HEK293 (cell line): ENCODE measurements around the gene SPP2.

Experiments used
- CTCF ChIA-PET: fragments of 350-600 bp; formaldehyde crosslinking; extraction: SDS; loops from one replicate; lab custom pipeline; 2021; ENCODE audit warnings: antibody characterized with exemption; lab: Yijun Ruan, JAX
- POLR2A ChIA-PET: fragments of 300-600 bp; formaldehyde crosslinking; extraction: SDS; loops from one replicate; lab custom pipeline; 2020; ENCODE audit warnings: antibody characterized with exemption, inconsistent platforms; lab: Yijun Ruan, JAX
- H3K27ac ChIP-seq: fragments of 200-500 bp; sonication (Bioruptor generic); 2 replicates; pipeline ENCODE4 v1.5.1; 2014; ENCODE audit warnings: low read depth, low read length, control low read depth, inconsistent platforms; ENCODE audit errors: extremely low read depth
- H3K36me3 ChIP-seq, 2 experiments: fragments of 200-500 bp in 1 of 2; sonication (Bioruptor generic) in 1 of 2; 1 replicate in 1 of 2; 2 replicates in 1 of 2; pipeline ENCODE4 v1.5.1; 2014 to 2017; ENCODE audit warnings: inconsistent platforms in 2 of 2, low read length in 2 of 2; ENCODE audit not compliant: control insufficient read depth in 2 of 2, insufficient read depth in 1 of 2
- H3K4me1 ChIP-seq: fragments of 200-500 bp; sonication (Bioruptor generic); 2 replicates; pipeline ENCODE4 v1.5.1; 2014; ENCODE audit warnings: mild to moderate bottlenecking, low read length, inconsistent platforms; ENCODE audit not compliant: control insufficient read depth, insufficient read depth
- H3K4me3 ChIP-seq: 2 replicates; pipeline ENCODE4 v1.5.1; 2011; ENCODE audit warnings: low read depth, mild to moderate bottlenecking, control low read depth, low read length, moderate library complexity
- H3K9me3 ChIP-seq: fragments of 200-500 bp; sonication (Bioruptor generic); 2 replicates; pipeline ENCODE4 v1.5.1; 2014; ENCODE audit warnings: low read depth, low read length, inconsistent platforms; ENCODE audit not compliant: control insufficient read depth, insufficient read depth
- IKZF3 ChIP-seq: fragments of 450-650 bp; IDR thresholded peaks from 2 replicates; pipeline ENCODE4 v1.5.0; 2018; ENCODE audit warnings: missing biosample characterization, mild to moderate bottlenecking, missing genetic modification characterization, moderate library complexity
- KLF16 ChIP-seq: fragments of 450-650 bp; formaldehyde crosslinking; IDR thresholded peaks from 2 replicates; pipeline ENCODE4 v1.5.1; 2017; ENCODE audit warnings: missing biosample characterization, missing genetic modification characterization
- MZF1 ChIP-seq: fragments of 450-650 bp; formaldehyde crosslinking; IDR thresholded peaks from 2 replicates; pipeline ENCODE4 v1.5.1; 2017; ENCODE audit warnings: missing biosample characterization, missing genetic modification characterization, borderline replicate concordance
- SETDB1 ChIP-seq: IDR thresholded peaks from one replicate; pipeline ENCODE4 v1.6.1; 2017; ENCODE audit warnings: mild to moderate bottlenecking, low read length, moderate library complexity, mixed read lengths; ENCODE audit not compliant: insufficient read length
- ZFHX2 ChIP-seq: fragments of 450-650 bp; formaldehyde crosslinking; conservative IDR thresholded peaks from 2 replicates; pipeline ENCODE4 v1.5.1; 2016; ENCODE audit warnings: missing biosample characterization, missing genetic modification characterization
- ZIC2 ChIP-seq: fragments of 450-650 bp; formaldehyde crosslinking; IDR thresholded peaks from 2 replicates; pipeline ENCODE4 v1.5.1; 2016; ENCODE audit warnings: missing biosample characterization, missing genetic modification characterization
- ZNF133 ChIP-seq: fragments of 450-650 bp; formaldehyde crosslinking; IDR thresholded peaks from 2 replicates; pipeline ENCODE4 v1.5.1; 2016; ENCODE audit warnings: missing biosample characterization, missing genetic modification characterization
- ZNF202 ChIP-seq: fragments of 450-650 bp; formaldehyde crosslinking; IDR thresholded peaks from 2 replicates; pipeline ENCODE4 v1.5.1; 2016; ENCODE audit warnings: missing biosample characterization, missing genetic modification characterization, borderline replicate concordance
- ZNF266 ChIP-seq: fragments of 450-650 bp; formaldehyde crosslinking; IDR thresholded peaks from 2 replicates; pipeline ENCODE4 v1.5.1; 2016; ENCODE audit warnings: missing biosample characterization, missing genetic modification characterization, low read depth
- ZNF302 ChIP-seq: fragments of 450-650 bp; formaldehyde crosslinking; IDR thresholded peaks from 2 replicates; pipeline ENCODE4 v1.5.1; 2016; ENCODE audit warnings: missing biosample characterization, missing genetic modification characterization, low read depth
- ZNF350 ChIP-seq: fragments of 450-650 bp; formaldehyde crosslinking; IDR thresholded peaks from 2 replicates; pipeline ENCODE4 v1.5.0; 2017; ENCODE audit warnings: missing biosample characterization, mild to moderate bottlenecking, missing genetic modification characterization
- ZNF404 ChIP-seq: fragments of 450-650 bp; formaldehyde crosslinking; IDR thresholded peaks from 2 replicates; pipeline ENCODE4 v1.5.1; 2017; ENCODE audit warnings: missing biosample characterization, missing genetic modification characterization
- ZNF549 ChIP-seq: fragments of 450-650 bp; IDR thresholded peaks from 2 replicates; pipeline ENCODE4 v1.5.1; 2018; ENCODE audit warnings: missing biosample characterization, missing genetic modification characterization, mild to moderate bottlenecking, inconsistent platforms, moderate library complexity
- ZNF76 ChIP-seq: fragments of 450-650 bp; formaldehyde crosslinking; IDR thresholded peaks from 2 replicates; pipeline ENCODE4; 2016; ENCODE audit warnings: low read depth, missing biosample characterization, missing genetic modification characterization, borderline replicate concordance
- ZNF830 ChIP-seq: fragments of 450-650 bp; IDR thresholded peaks from 2 replicates; pipeline ENCODE4 v1.5.0; 2018; ENCODE audit warnings: missing biosample characterization, missing genetic modification characterization, low read depth, mild to moderate bottlenecking, moderate library complexity
- TF ChIP-seq, protein P1 (sequence below): fragments of 450-650 bp; formaldehyde crosslinking; IDR thresholded peaks from 2 replicates; pipeline ENCODE4 v1.5.1; 2016; ENCODE audit warnings: missing biosample characterization, missing genetic modification characterization
- TF ChIP-seq, protein P2 (sequence below): fragments of 450-650 bp; formaldehyde crosslinking; IDR thresholded peaks from 2 replicates; pipeline ENCODE4; 2016; ENCODE audit warnings: missing biosample characterization, missing genetic modification characterization
- TF ChIP-seq, protein P3 (sequence below): fragments of 450-650 bp; formaldehyde crosslinking; IDR thresholded peaks from 2 replicates; pipeline ENCODE4 v1.5.1; 2017; ENCODE audit warnings: missing biosample characterization, missing genetic modification characterization
- TF ChIP-seq, protein P4 (sequence below): fragments of 450-650 bp; formaldehyde crosslinking; IDR thresholded peaks from 2 replicates; pipeline ENCODE4 v1.5.1; 2017; ENCODE audit warnings: missing biosample characterization, missing genetic modification characterization

The SPP2 gene

DNA sequence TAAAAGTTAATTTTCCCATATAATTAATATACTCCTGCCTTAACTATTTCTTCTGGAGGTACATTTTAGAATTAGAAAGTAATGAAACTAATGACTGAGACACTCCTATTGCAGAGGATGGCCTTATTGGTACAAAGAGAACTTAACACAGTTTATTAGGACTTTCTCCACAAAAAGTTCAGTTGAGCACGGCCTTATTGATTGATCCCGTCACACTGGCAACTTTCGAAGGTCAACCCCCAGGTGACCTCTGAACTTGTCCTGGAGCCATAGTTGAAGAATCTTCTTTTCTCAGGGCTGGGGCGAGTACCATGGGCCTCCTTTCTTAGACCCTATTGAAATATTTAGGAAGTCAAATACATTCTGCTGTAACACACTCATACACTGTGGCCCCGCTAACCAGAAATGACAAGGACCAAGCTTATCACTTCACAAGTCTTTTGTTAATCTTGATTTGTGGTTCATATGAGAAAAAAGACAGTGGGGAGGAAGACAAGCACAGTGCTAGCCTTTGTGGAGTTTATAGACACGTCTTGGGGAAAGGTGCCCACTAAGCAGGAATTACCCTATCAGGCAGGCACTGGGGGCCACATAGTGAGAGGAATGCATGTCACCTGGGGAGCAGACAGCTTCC, 11.2 kb downstream of the SPP2 start:
- H3K36me3 ChIP-seq: no peaks in the 10 kb centered on the region
- CTCF ChIA-PET: interaction anchor here (0.7 kb wide), 1 partner anchor 207 kb away, joined by 4 read pairs; no protein-coding TSS in a partner anchor
- H3K9me3 ChIP-seq: no peaks in the 10 kb centered on the region
- no peak overlapping the region for H3K27ac ChIP-seq
- no peak overlapping the region for H3K4me3 ChIP-seq
- TF ChIP-seq, protein P1, sequence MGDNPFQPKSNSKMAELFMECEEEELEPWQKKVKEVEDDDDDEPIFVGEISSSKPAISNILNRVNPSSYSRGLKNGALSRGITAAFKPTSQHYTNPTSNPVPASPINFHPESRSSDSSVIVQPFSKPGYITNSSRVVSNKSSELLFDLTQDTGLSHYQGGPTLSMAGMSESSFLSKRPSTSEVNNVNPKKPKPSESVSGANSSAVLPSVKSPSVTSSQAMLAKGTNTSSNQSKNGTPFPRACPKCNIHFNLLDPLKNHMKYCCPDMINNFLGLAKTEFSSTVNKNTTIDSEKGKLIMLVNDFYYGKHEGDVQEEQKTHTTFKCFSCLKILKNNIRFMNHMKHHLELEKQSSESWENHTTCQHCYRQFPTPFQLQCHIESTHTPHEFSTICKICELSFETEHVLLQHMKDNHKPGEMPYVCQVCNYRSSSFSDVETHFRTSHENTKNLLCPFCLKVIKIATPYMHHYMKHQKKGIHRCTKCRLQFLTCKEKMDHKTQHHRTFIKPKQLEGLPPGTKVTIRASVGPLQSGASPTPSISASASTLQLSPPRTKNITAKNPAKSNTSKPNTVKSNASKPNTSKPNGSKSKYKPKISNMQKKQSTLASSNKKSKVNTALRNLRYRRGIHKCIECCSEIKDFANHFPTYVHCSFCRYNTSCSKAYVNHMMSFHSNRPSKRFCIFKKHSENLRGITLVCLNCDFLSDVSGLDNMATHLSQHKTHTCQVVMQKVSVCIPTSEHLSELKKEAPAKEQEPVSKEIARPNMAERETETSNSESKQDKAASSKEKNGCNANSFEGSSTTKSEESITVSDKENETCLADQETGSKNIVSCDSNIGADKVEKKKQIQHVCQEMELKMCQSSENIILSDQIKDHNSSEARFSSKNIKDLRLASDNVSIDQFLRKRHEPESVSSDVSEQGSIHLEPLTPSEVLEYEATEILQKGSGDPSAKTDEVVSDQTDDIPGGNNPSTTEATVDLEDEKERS (tag by site-specific recombination): no peak
- TF ChIP-seq ZNF830 (tag by site-specific recombination) (no peak), ZNF549 (tag by site-specific recombination) (no peak)
- POLR2A ChIA-PET: no interaction called here
- no peaks in the 10 kb centered on the region for H3K4me1 ChIP-seq

DNA sequence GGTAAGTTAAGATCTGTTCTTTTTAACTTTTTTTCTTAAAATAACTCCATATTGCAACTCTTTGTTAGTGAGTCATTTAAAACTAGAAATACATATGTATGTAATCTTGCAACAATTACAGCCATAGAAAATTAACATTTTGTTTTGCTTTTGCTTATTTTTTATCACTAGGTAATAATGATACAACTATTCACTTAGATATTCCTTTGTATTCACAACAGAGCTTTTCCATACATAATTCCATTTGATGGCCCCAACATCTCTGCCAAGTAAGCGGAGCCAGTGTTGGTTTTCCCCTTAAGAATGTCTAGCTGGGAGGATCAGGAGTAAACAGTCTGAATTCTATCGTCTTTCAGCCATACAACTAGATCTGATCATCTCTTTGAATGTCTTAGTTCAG, 16.1 kb downstream of the SPP2 start:
- CTCF ChIA-PET: no interaction called here
- TF ChIP-seq ZNF404 (tag by site-specific recombination): no peak
- no peak for TF ChIP-seq ZNF302 (tag by site-specific recombination)
- TF ChIP-seq IKZF3: no peak
- TF ChIP-seq, protein P2, sequence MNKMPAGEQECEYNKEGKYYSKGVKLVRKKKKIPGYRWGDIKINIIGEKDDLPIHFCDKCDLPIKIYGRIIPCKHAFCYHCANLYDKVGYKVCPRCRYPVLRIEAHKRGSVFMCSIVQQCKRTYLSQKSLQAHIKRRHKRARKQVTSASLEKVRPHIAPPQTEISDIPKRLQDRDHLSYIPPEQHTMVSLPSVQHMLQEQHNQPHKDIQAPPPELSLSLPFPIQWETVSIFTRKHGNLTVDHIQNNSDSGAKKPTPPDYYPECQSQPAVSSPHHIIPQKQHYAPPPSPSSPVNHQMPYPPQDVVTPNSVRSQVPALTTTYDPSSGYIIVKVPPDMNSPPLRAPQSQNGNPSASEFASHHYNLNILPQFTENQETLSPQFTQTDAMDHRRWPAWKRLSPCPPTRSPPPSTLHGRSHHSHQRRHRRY (tag by site-specific recombination): no peak
- TF ChIP-seq ZIC2 (tag by site-specific recombination): no peak
- TF ChIP-seq ZNF133: no peak
- TF ChIP-seq SETDB1: no peak
- TF ChIP-seq ZFHX2 (tag by site-specific recombination): no peak
- no peak for TF ChIP-seq ZNF350
- no peak for TF ChIP-seq KLF16 (tag by site-specific recombination)
- TF ChIP-seq ZNF202 (tag by site-specific recombination): no peak
- no peak for TF ChIP-seq ZNF266 (tag by site-specific recombination)
- TF ChIP-seq MZF1 (tag by site-specific recombination): no peak
- no peak for TF ChIP-seq ZNF76 (tag by site-specific recombination)
- TF ChIP-seq ZNF549 (tag by site-specific recombination): no peak
- TF ChIP-seq, protein P3, sequence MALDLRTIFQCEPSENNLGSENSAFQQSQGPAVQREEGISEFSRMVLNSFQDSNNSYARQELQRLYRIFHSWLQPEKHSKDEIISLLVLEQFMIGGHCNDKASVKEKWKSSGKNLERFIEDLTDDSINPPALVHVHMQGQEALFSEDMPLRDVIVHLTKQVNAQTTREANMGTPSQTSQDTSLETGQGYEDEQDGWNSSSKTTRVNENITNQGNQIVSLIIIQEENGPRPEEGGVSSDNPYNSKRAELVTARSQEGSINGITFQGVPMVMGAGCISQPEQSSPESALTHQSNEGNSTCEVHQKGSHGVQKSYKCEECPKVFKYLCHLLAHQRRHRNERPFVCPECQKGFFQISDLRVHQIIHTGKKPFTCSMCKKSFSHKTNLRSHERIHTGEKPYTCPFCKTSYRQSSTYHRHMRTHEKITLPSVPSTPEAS (tag by site-specific recombination): no peak
- TF ChIP-seq, protein P4, sequence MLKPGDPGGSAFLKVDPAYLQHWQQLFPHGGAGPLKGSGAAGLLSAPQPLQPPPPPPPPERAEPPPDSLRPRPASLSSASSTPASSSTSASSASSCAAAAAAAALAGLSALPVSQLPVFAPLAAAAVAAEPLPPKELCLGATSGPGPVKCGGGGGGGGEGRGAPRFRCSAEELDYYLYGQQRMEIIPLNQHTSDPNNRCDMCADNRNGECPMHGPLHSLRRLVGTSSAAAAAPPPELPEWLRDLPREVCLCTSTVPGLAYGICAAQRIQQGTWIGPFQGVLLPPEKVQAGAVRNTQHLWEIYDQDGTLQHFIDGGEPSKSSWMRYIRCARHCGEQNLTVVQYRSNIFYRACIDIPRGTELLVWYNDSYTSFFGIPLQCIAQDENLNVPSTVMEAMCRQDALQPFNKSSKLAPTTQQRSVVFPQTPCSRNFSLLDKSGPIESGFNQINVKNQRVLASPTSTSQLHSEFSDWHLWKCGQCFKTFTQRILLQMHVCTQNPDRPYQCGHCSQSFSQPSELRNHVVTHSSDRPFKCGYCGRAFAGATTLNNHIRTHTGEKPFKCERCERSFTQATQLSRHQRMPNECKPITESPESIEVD (tag by site-specific recombination): no peak
- Histone ChIP-seq H3K36me3 (no peaks in the 10 kb centered on the region), H3K4me3 (no peak overlapping the region), H3K4me1 (no peaks in the 10 kb centered on the region), H3K9me3 (no peaks in the 10 kb centered on the region; the same call in 1 of the 2 replicates), H3K27ac (no peak overlapping the region)
- POLR2A ChIA-PET: no interaction called here
